H1 (cell line): Measurements from ENCODE around the gene POU6F2. TPM values are rescaled to one million over a fixed set of nuclear protein-coding genes. Genes with fewer than 3 reads are reported as not detected.

Experiments
- CTCF ChIA-PET: fragments of 300-600 bp; sonication (Branson Sonifier 250); formaldehyde crosslinking; loops from one replicate; lab custom pipeline; 2021; ENCODE audit not compliant: partially characterized antibody; lab: Charles Lee
- POLR2A ChIA-PET: fragments of 300-600 bp; sonication (Branson Sonifier 250); formaldehyde crosslinking; loops from one replicate; lab custom pipeline; 2021; ENCODE audit warnings: inconsistent platforms; ENCODE audit not compliant: partially characterized antibody; lab: Charles Lee
- DNase-seq, 2 experiments: peaks; one replicate each; pipeline versions ENCODE4 v3.0.0 to v3.0.0-alpha.2; 2010 to 2022; ENCODE audit warnings: low spot score in 2 of 2, low read depth in 1 of 2, mixed read lengths in 1 of 2
- FAIRE-seq: peaks from 2 replicates; lab custom pipeline; 2011; peaks lifted over from hg19 to GRCh38; lab: Jason Lieb, UNC
- H2AFZ ChIP-seq: 2 replicates; pipeline ENCODE4 v1.8.1; 2012; ENCODE audit warnings: low read length, inconsistent platforms
- H2AK5ac ChIP-seq: 2 replicates; pipeline ENCODE4 v1.6.1; 2013; ENCODE audit warnings: low read depth, low read length
- H2BK120ac ChIP-seq: replicated peaks from 2 replicates; pipeline ENCODE3; 2013; ENCODE audit warnings: low read depth, low read length, inconsistent platforms
- H2BK12ac ChIP-seq: 2 replicates; pipeline ENCODE4 v1.6.1; 2013; ENCODE audit warnings: low read depth, low read length
- H2BK15ac ChIP-seq: 2 replicates; pipeline ENCODE4 v1.6.1; 2013; ENCODE audit warnings: low read length
- H2BK20ac ChIP-seq: 2 replicates; pipeline ENCODE4 v1.6.1; 2013; ENCODE audit warnings: low read length
- H2BK5ac ChIP-seq: 2 replicates; pipeline ENCODE4 v1.6.1; 2013; ENCODE audit warnings: low read depth, low read length
- H3K14ac ChIP-seq: 2 replicates; pipeline ENCODE4 v1.6.1; 2013; ENCODE audit warnings: inconsistent platforms; ENCODE audit not compliant: insufficient read length
- H3K18ac ChIP-seq: 2 replicates; pipeline ENCODE4 v1.6.1; 2013; ENCODE audit warnings: low read length; ENCODE audit errors: extremely low read depth
- H3K23ac ChIP-seq: 2 replicates; pipeline ENCODE4 v1.6.1; 2013; ENCODE audit warnings: inconsistent platforms; ENCODE audit not compliant: insufficient read length
- H3K23me2 ChIP-seq: 2 replicates; pipeline ENCODE4 v1.6.1; 2013; ENCODE audit warnings: low read depth, low read length
- H3K27ac ChIP-seq: 2 replicates; pipeline ENCODE4 v1.6.1; 2011; ENCODE audit warnings: low read depth, low read length, inconsistent platforms
- H3K27me3 ChIP-seq, 4 experiments: replicated peaks in 1 of 4; 1 replicate in 1 of 4; 2 replicates in 3 of 4; pipeline versions ENCODE4 v1.6.1 to v1.8.1; 2011 to 2013; ENCODE audit warnings: low read length in 3 of 4, mild to moderate bottlenecking in 3 of 4, inconsistent platforms in 2 of 4, mixed read lengths in 2 of 4, moderate library complexity in 1 of 4; ENCODE audit not compliant: control insufficient read depth in 3 of 4, insufficient read depth in 3 of 4; ENCODE audit errors: extremely low read depth in 1 of 4
- H3K36me3 ChIP-seq, 4 experiments: 2 replicates each; pipeline versions ENCODE4 v1.6.1 to v1.8.1; 2011 to 2013; ENCODE audit warnings: mild to moderate bottlenecking in 4 of 4, low read length in 3 of 4, moderate library complexity in 2 of 4, control low read depth in 1 of 4, inconsistent platforms in 1 of 4; ENCODE audit not compliant: insufficient read depth in 4 of 4, control insufficient read depth in 2 of 4
- H3K4ac ChIP-seq: replicated peaks from 2 replicates; pipeline ENCODE3; 2013; ENCODE audit warnings: low read length, low read depth, mixed read lengths, inconsistent platforms; ENCODE audit not compliant: insufficient read length
- H3K4me1 ChIP-seq, 4 experiments: replicated peaks in 1 of 4; 1 replicate in 1 of 4; 2 replicates in 3 of 4; pipeline versions ENCODE4 v1.6.1 to v1.8.1; 2011 to 2013; ENCODE audit warnings: low read length in 3 of 4, inconsistent platforms in 2 of 4, mixed read lengths in 1 of 4; ENCODE audit not compliant: insufficient read depth in 4 of 4, control insufficient read depth in 3 of 4
- H3K4me2 ChIP-seq, 2 experiments: 2 replicates each; pipeline versions ENCODE4 v1.6.1 to v1.8.1; 2011 to 2013; ENCODE audit warnings: low read depth in 2 of 2, low read length in 2 of 2, control low read depth in 1 of 2, inconsistent platforms in 1 of 2, mild to moderate bottlenecking in 1 of 2; ENCODE audit not compliant: insufficient read depth in 1 of 2
- H3K4me3 ChIP-seq, 4 experiments: fragments of 200-600, 300-600 bp in 1 of 4; sonication (generic), shearing (Covaris generic), sonication (Bioruptor Twin) in 1 of 4; 2 replicates each; pipeline versions ENCODE4 v1.5.1 to v1.8.1; 2011 to 2016; ENCODE audit warnings: low read length in 4 of 4, low read depth in 3 of 4, control low read depth in 2 of 4, inconsistent platforms in 2 of 4, mild to moderate bottlenecking in 2 of 4, mixed read lengths in 1 of 4, moderate library complexity in 1 of 4; ENCODE audit not compliant: insufficient read depth in 2 of 4; ENCODE audit errors: extremely low read depth in 1 of 4
- H3K56ac ChIP-seq: replicated peaks from 2 replicates; pipeline ENCODE3; 2013; ENCODE audit warnings: low read depth, mild to moderate bottlenecking, mixed read lengths, low read length, inconsistent platforms; ENCODE audit not compliant: insufficient read length
- H3K79me1 ChIP-seq: 2 replicates; pipeline ENCODE4 v1.6.1; 2013; ENCODE audit warnings: low read depth, low read length, control low read depth
- H3K79me2 ChIP-seq, 2 experiments: 2 replicates each; pipeline versions ENCODE4 v1.6.1 to v1.8.1; 2012 to 2013; ENCODE audit warnings: low read length in 2 of 2, mild to moderate bottlenecking in 2 of 2, inconsistent platforms in 1 of 2; ENCODE audit not compliant: insufficient read depth in 2 of 2, control insufficient read depth in 1 of 2
- H3K9ac ChIP-seq, 4 experiments: replicated peaks in 1 of 4; 1 replicate in 1 of 4; 2 replicates in 3 of 4; pipeline versions ENCODE4 v1.6.1 to v1.8.1; 2011 to 2013; ENCODE audit warnings: low read depth in 3 of 4, low read length in 3 of 4, control low read depth in 2 of 4, mild to moderate bottlenecking in 2 of 4, moderate library complexity in 2 of 4, inconsistent platforms in 1 of 4; ENCODE audit errors: extremely low read depth in 1 of 4
- H3K9me3 ChIP-seq, 2 experiments: 2 replicates each; pipeline versions ENCODE4 v1.6.1 to v1.8.1; 2012 to 2013; ENCODE audit warnings: mild to moderate bottlenecking in 2 of 2, moderate library complexity in 2 of 2, control low read depth in 1 of 2, inconsistent platforms in 1 of 2, low read depth in 1 of 2, low read length in 1 of 2, mixed read lengths in 1 of 2; ENCODE audit not compliant: insufficient read depth in 2 of 2
- H4K20me1 ChIP-seq, 2 experiments: replicated peaks in 1 of 2; 2 replicates each; pipeline versions ENCODE3 to v1.8.1; 2011 to 2013; ENCODE audit warnings: inconsistent platforms in 2 of 2, low read length in 2 of 2, mild to moderate bottlenecking in 1 of 2; ENCODE audit not compliant: insufficient read depth in 2 of 2, control insufficient read depth in 1 of 2
- H4K5ac ChIP-seq: 2 replicates; pipeline ENCODE4 v1.6.1; 2013; ENCODE audit warnings: low read length, low read depth, mixed read lengths, inconsistent platforms; ENCODE audit not compliant: insufficient read length
- H4K8ac ChIP-seq: 2 replicates; pipeline ENCODE4 v1.8.0; 2013; ENCODE audit warnings: mild to moderate bottlenecking, moderate library complexity, low read length, inconsistent platforms; ENCODE audit not compliant: insufficient read depth; ENCODE audit errors: extremely low read depth
- H4K91ac ChIP-seq: replicated peaks from 2 replicates; pipeline ENCODE3; 2013; ENCODE audit warnings: low read length, mixed read lengths, inconsistent platforms; ENCODE audit not compliant: insufficient read length
- BACH1 ChIP-seq: IDR thresholded peaks from 2 replicates; pipeline ENCODE4 v1.6.1; 2012; ENCODE audit warnings: low read length, improper control_type of control experiment
- CTBP2 ChIP-seq: IDR thresholded peaks from 2 replicates; pipeline ENCODE4 v1.7.0; 2011; ENCODE audit warnings: borderline replicate concordance, mild to moderate bottlenecking, moderate library complexity, mixed read lengths, low read length; ENCODE audit not compliant: insufficient read depth, insufficient read length
- JUN ChIP-seq: IDR thresholded peaks from 2 replicates; pipeline ENCODE4 v1.6.1; 2011; ENCODE audit warnings: low read depth, mild to moderate bottlenecking, improper control_type of control experiment, low read length
- JUND ChIP-seq: IDR thresholded peaks from 2 replicates; pipeline ENCODE4 v1.6.1; 2011; ENCODE audit warnings: mild to moderate bottlenecking, improper control_type of control experiment, low read length
- POLR2AphosphoS5 ChIP-seq: IDR thresholded peaks from 2 replicates; pipeline ENCODE4 v1.6.1; 2011; ENCODE audit warnings: low read depth, low read length
- RAD21 ChIP-seq, 2 experiments: IDR thresholded peaks in 1 of 2; conservative IDR thresholded peaks in 1 of 2; 2 replicates each; pipeline ENCODE4 v1.6.1; 2011; ENCODE audit warnings: low read depth in 2 of 2, low read length in 2 of 2, improper control_type of control experiment in 1 of 2, inconsistent platforms in 1 of 2, mild to moderate bottlenecking in 1 of 2, moderate library complexity in 1 of 2
- RBBP5 ChIP-seq: IDR thresholded peaks from 2 replicates; pipeline ENCODE4 v1.7.1; 2012; ENCODE audit warnings: low read depth, mild to moderate bottlenecking, inconsistent platforms, low read length, moderate library complexity, borderline replicate concordance
- YY1 ChIP-seq: IDR thresholded peaks from 2 replicates; pipeline ENCODE4 v1.6.1; 2011; ENCODE audit warnings: low read depth, mild to moderate bottlenecking, low read length
- WGBS, 2 experiments: shearing (Covaris generic) in 1 of 2; methylation state at CpG; one replicate each; pipeline versions ENCODE4 v1.1.6 to v1.1.7; 2013 to 2015; ENCODE audit warnings: low lambda C conversion rate in 2 of 2, mixed read lengths in 2 of 2, inconsistent platforms in 1 of 2, low coverage in 1 of 2, missing lambda C conversion rate in 1 of 2; ENCODE audit not compliant: insufficient replicate concordance in 2 of 2, insufficient coverage in 1 of 2, insufficient read length in 1 of 2; ENCODE audit errors: extremely low coverage in 1 of 2, missing lambda C conversion rate in 1 of 2; 5-methylcytosine and 5-hydroxymethylcytosine counted together
- polyA plus RNA-seq, 7 experiments: library from polyadenylated mRNA; depleted of rRNA in 3 of 7; stranded (reverse) in 5 of 7; unstranded in 2 of 7; fragments of >200 nt in 5 of 7; fragments of 200-250 nt in 2 of 7; gene quantifications; 1 replicate in 5 of 7; 2 replicates in 1 of 7; 4 replicates in 1 of 7; pipeline versions ENCODE4 v1.2.1 to v1.2.3, GENCODE V29; 2011 to 2013; ENCODE audit warnings: missing spikeins in 2 of 7, mixed read lengths in 2 of 7
- total RNA-seq: library from RNA; stranded (reverse); fragmentation: NEBNext Ultra II Directional; extraction: Animal tissue kit (Norgen Biotek cat#: 25700); gene quantifications from 2 replicates; pipeline ENCODE4 v1.2.1, GENCODE V29; 2021
- TF ChIP-seq, protein P1 (sequence below), 3 experiments: IDR thresholded peaks; 1 replicate in 2 of 3; 2 replicates in 1 of 3; pipeline versions ENCODE4 v1.5.1 to v1.6.1; 2011; ENCODE audit warnings: low read length in 3 of 3, mild to moderate bottlenecking in 3 of 3, inconsistent platforms in 2 of 3, low read depth in 1 of 3, moderate library complexity in 1 of 3; ENCODE audit not compliant: insufficient read depth in 1 of 3; ENCODE audit errors: control extremely low read depth in 1 of 3

The POU6F2 gene
- total and polyA plus RNA-seq, 2 of the 8 experiments (the other 6 are each of a cell fraction or from before 2014, with no cell fraction given): 1.1 to 2.0 TPM

GRCh38 chr7:39417642-39418041 is 439.9 kb downstream of the POU6F2 start:
- Histone ChIP-seq H2BK5ac (no peak overlapping the region), H3K23ac (no peak overlapping the region), H3K36me3 (no peaks in the 10 kb centered on the region), H4K20me1 (no peaks in the 10 kb centered on the region), H2BK15ac (no peak overlapping the region), H3K4me3 (no peak overlapping the region), H3K27ac (no peak overlapping the region), H3K9ac (no peak overlapping the region), H2BK12ac (no peak overlapping the region), H2BK120ac (no peak overlapping the region), H3K56ac (no peak overlapping the region), H4K91ac (no peak overlapping the region), H2AK5ac (no peak overlapping the region), H3K4me1 (no peaks in the 10 kb centered on the region), H4K8ac (no peak overlapping the region), H4K5ac (no peak overlapping the region), H3K18ac (no peak overlapping the region), H2AFZ (no peak overlapping the region), H3K14ac (no peak overlapping the region), H2BK20ac (no peak overlapping the region), H3K79me2 (no peaks in the 10 kb centered on the region), H3K23me2 (peaks cover 7% of the 10 kb centered on the region; the same call in 1 of the 2 replicates), H3K9me3 (no peaks in the 10 kb centered on the region; a peak in 1 of 4 replicates), H3K79me1 (no peaks in the 10 kb centered on the region), H3K4me2 (no peak overlapping the region), H3K27me3 (no peaks in the 10 kb centered on the region), H3K4ac (no peak overlapping the region)
- DNase-seq: no peak
- ChIA-PET POLR2A (interaction anchor here (0.5 kb wide), 1 partner anchor 410 kb away, joined by 4 read pairs; no protein-coding TSS in a partner anchor), CTCF (interaction anchor here (0.6 to 1.6 kb wide), 10 partner anchors 11 to 377 kb away, joined by 3 to 5 read pairs (median 3); no protein-coding TSS in a partner anchor)
- 71% methylated on average over 1 of the region's 1 CpG; no CpG with 5 or more reads in 1 of the 2 experiments for WGBS, 2 experiments
- FAIRE-seq: no peak
- no peak for TF ChIP-seq YY1
- TF ChIP-seq BACH1: no peak
- TF ChIP-seq CTBP2: no peak
- no peak for TF ChIP-seq JUN
- TF ChIP-seq, protein P1, sequence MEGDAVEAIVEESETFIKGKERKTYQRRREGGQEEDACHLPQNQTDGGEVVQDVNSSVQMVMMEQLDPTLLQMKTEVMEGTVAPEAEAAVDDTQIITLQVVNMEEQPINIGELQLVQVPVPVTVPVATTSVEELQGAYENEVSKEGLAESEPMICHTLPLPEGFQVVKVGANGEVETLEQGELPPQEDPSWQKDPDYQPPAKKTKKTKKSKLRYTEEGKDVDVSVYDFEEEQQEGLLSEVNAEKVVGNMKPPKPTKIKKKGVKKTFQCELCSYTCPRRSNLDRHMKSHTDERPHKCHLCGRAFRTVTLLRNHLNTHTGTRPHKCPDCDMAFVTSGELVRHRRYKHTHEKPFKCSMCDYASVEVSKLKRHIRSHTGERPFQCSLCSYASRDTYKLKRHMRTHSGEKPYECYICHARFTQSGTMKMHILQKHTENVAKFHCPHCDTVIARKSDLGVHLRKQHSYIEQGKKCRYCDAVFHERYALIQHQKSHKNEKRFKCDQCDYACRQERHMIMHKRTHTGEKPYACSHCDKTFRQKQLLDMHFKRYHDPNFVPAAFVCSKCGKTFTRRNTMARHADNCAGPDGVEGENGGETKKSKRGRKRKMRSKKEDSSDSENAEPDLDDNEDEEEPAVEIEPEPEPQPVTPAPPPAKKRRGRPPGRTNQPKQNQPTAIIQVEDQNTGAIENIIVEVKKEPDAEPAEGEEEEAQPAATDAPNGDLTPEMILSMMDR (IDR thresholded peaks at IDR 0.05; ENCODE audit: control extremely low read depth in 1 of 3, insufficient read depth in 1 of 3, low read depth in 1 of 3, low read length in 3 of 3): peak in 1 of 3 experiments; percentile 24; a peak in 1 of 4 replicates
- TF ChIP-seq RBBP5: no peak
- TF ChIP-seq JUND: no peak
- no peak for TF ChIP-seq POLR2AphosphoS5
- peak; percentile 27 to 35 for TF ChIP-seq RAD21 (IDR thresholded peaks at IDR 0.05 in 1 of 2, conservative IDR thresholded peaks at IDR 0.05 in 1 of 2; ENCODE audit: low read depth in 2 of 2, low read length in 2 of 2)
